T-helper 2 cell treated with Interferon-gamma antibody and Interleukin-4, amounts not matched to agents 100 ng/mL and 5 ng/mL, for 36 hours (primary cell): ENCODE data around the gene LYPD4. TPM values are rescaled to one million over a fixed set of nuclear protein-coding genes. Genes with fewer than 3 reads are reported as not detected.

Experiments
- intact Hi-C: fragments of 100-400 bp; cut with micrococcal nuclease; formaldehyde crosslinking; loops from one replicate; pipeline ENCODE4 v1.15.1; 2023
- total RNA-seq: library from RNA; stranded (reverse); gene quantifications from 2 replicates; pipeline ENCODE4 v1.2.3, GENCODE V29; 2022

Gene LYPD4
- total RNA-seq, 1 donor from 2014 or later = not detected

- intact Hi-C loops = loop anchor here (1.0 to 5.0 kb wide), 5 partner anchors 11 to 217 kb away; partner anchors contain the start of genes RABAC1 and ZNF574
Measured at GRCh38 chr19:41859618-41860418, 15.3 kb upstream of the LYPD4 start, which contains the start of gene RPS19. TSS of gene RPS19 (plus strand) at chr19:41860255. CDS start at chr19:41860775, 520 bp downstream.

- intact Hi-C loops = loop anchor here (1.0 to 5.0 kb wide), 3 partner anchors 76 to 218 kb away; partner anchors contain the start of genes RABAC1 and ZNF574
Measured at GRCh38 chr19:41859213-41859617, 14.7 kb upstream of the LYPD4 start.

- intact Hi-C loops = no loop called here
Measured at GRCh38 chr19:41853768-41854167, 9.3 kb upstream of the LYPD4 start.

- intact Hi-C loops = no loop called here
Measured at GRCh38 chr19:41853344-41853743, 8.9 kb upstream of the LYPD4 start.

GRCh38 chr19:41851456-41851855, 7.0 kb upstream of the LYPD4 start:
- intact Hi-C loops = no loop called here

- intact Hi-C loops = no loop called here
Measured at GRCh38 chr19:41850381-41850780, 5.9 kb upstream of the LYPD4 start.

GRCh38 chr19:41849067-41849466, 4.6 kb upstream of the LYPD4 start:
- intact Hi-C loops = no loop called here

GRCh38 chr19:41848666-41849065, 4.2 kb upstream of the LYPD4 start:
- intact Hi-C loops = no loop called here

- intact Hi-C loops = no loop called here
Measured at GRCh38 chr19:41847351-41848105, 3.0 kb upstream of the LYPD4 start.

GRCh38 chr19:41845051-41845590, 638 bp upstream of the LYPD4 start:
- intact Hi-C loops = no loop called here

- intact Hi-C loops = no loop called here
Measured at GRCh38 chr19:41845001-41845050, 343 bp upstream of the LYPD4 start, which contains the start of gene DMRTC2. TSS of gene DMRTC2 (plus strand) at chr19:41845042. CDS start at chr19:41847429, 2,387 bp downstream.

- intact Hi-C loops = no loop called here
Measured at GRCh38 chr19:41843371-41843770, 1.1 kb downstream of the LYPD4 start.

GRCh38 chr19:41839211-41839610, 5.3 kb downstream of the LYPD4 start:
- intact Hi-C loops = no loop called here

GRCh38 chr19:41837981-41838708, 6.3 kb downstream of the LYPD4 start:
- intact Hi-C loops = no loop called here

GRCh38 chr19:41821003-41821735, 23.3 kb downstream of the LYPD4 start:
- intact Hi-C loops = loop anchor here (1.0 kb wide), 1 partner anchor 26 kb away; no protein-coding TSS in a partner anchor

GRCh38 chr19:41816761-41817160, 27.7 kb downstream of the LYPD4 start:
- intact Hi-C loops = no loop called here

GRCh38 chr19:41815301-41815700, 29.2 kb downstream of the LYPD4 start:
- intact Hi-C loops = no loop called here

GRCh38 chr19:41813911-41814310, 30.6 kb downstream of the LYPD4 start:
- intact Hi-C loops = no loop called here

- intact Hi-C loops = no loop called here
Measured at GRCh38 chr19:41811981-41812380, 32.5 kb downstream of the LYPD4 start.

- intact Hi-C loops = no loop called here
Measured at GRCh38 chr19:41811036-41811435, 33.4 kb downstream of the LYPD4 start.

GRCh38 chr19:41810301-41810700, 34.2 kb downstream of the LYPD4 start:
- intact Hi-C loops = no loop called here
